Retinal pigment epithelial cell (primary cell): ENCODE measurements around the gene PPP2R5C.
A peak's percentile ranks its signal among the peaks of the same experiment; 100 is the strongest.

Source experiments
- DNase-seq: peaks from one replicate; pipeline ENCODE4 v3.0.0-alpha.2; 2010; ENCODE audit warnings: low read depth
- H3K4me3 ChIP-seq: 2 replicates; pipeline ENCODE4 v1.5.1; 2011; ENCODE audit warnings: mild to moderate bottlenecking, low read length, control low read depth, moderate library complexity
- CTCF ChIP-seq: conservative IDR thresholded peaks from 2 replicates; pipeline ENCODE4 v1.5.1; 2011; ENCODE audit warnings: low read depth, low read length, control low read depth, inconsistent platforms

Gene PPP2R5C

DNA sequence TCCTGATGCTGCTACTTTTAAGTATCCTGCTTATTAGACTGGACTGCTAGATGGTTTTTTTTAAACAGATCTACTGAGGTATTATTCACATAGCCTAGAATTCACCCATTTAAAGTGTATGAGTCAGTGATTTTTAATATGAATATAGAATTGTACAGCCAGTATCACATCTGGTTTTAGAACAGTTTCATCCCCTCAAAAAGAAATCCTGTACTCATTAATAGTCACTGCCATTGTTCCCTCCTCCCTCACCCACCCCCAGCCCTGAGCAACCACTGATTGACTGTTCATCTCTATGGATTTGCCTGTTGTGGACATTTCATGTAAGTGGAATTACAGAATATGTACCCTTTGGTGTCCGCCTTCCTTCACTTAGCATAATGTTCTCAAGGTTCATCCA lies 98.4 kb downstream of the PPP2R5C start:
- no peak for TF ChIP-seq CTCF
- H3K4me3 ChIP-seq = no peak overlapping the region
- no peak for DNase-seq

DNA sequence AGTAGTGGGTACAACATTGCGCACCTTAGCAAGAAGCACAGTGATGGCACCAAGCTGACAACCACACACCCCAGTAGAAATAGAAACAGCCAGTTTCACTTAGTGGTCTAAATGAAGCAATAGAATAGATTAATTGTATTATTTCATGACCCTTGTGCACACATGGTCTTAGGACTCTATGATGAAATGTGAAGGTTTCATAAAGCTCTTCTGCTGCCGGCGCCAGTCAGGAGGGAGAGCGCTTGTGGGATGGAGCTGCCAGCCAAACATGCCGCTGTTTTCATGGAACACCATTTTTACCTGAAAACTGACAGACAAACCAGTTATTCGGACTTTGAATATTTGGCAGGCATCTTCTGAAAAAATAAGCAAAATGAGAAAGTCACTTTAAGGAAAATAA lies 100.0 kb downstream of the PPP2R5C start:
- TF ChIP-seq CTCF = no peak
- DNase-seq = no peak
- no peak overlapping the region for H3K4me3 ChIP-seq

GRCh38 chr14:101862177-101862576 lies 100.7 kb downstream of the PPP2R5C start:
- DNase-seq = no peak
- no peak overlapping the region for H3K4me3 ChIP-seq
- TF ChIP-seq CTCF = no peak

- DNase-seq = no peak
- TF ChIP-seq CTCF = no peak
- H3K4me3 ChIP-seq = no peak overlapping the region
These were observed 101.2 kb downstream of the PPP2R5C start for GRCh38 chr14:101862711-101863110.

GRCh38 chr14:101865288-101865687 lies 103.8 kb downstream of the PPP2R5C start:
- no peak for TF ChIP-seq CTCF
- no peak overlapping the region for H3K4me3 ChIP-seq
- peak; percentile 59 for DNase-seq

DNA sequence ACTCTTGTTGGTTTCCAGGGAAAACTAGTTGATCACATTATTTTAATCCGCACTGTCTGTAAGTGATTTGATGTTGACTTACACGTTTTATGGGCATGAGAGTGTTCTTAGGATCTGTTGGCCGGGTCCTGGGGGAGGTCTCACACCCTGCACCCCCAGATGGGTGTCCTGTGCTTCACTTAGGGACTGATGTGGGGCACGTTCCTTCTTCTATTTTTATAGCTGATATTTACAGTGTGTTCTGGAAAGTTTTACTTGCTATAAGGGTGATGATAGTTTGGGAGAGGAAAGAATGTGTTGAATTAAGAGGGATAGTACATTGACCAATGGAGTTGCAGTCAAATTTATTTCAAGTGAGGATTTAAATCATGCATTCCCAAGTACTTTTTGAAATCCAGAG lies 106.3 kb downstream of the PPP2R5C start:
- DNase-seq = no peak
- TF ChIP-seq CTCF = no peak
- no peak overlapping the region for H3K4me3 ChIP-seq

DNA sequence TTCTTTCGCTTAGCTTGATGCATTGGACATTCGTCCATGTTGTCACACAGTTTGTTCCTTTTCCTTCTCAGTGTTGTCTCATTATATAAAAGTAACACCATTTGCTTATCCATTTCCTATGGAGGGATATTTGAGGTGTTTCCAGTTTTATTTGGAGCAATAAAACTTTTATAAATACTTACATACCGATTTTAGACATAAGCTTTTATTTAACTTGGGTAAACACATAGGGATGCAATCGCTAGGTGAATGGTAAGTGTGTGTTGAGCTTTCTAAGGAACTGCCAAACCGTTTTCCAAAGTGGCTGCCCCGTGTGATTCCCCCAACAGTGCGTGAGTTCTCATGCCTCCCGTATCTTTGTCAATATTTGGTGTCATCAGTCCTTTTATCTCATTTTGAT lies 107.7 kb downstream of the PPP2R5C start:
- TF ChIP-seq CTCF = no peak
- H3K4me3 ChIP-seq = no peak overlapping the region
- no peak for DNase-seq
